HG02763 (cell line): ENCODE results near the gene UNC13B.
"Not testable (repeated sequence)": the region's sequence is repeated elsewhere in the genome, so short reads cannot be mapped to it uniquely, and the experiment has no call there.

Source experiments
- ATAC-seq: cut with Tn5 transposase; IDR thresholded peaks from one replicate; pipeline ENCODE4 v1.9.1; 2021; ENCODE audit warnings: mild to moderate bottlenecking, moderate library complexity; ENCODE audit not compliant: unreplicated experiment

Gene UNC13B

DNA sequence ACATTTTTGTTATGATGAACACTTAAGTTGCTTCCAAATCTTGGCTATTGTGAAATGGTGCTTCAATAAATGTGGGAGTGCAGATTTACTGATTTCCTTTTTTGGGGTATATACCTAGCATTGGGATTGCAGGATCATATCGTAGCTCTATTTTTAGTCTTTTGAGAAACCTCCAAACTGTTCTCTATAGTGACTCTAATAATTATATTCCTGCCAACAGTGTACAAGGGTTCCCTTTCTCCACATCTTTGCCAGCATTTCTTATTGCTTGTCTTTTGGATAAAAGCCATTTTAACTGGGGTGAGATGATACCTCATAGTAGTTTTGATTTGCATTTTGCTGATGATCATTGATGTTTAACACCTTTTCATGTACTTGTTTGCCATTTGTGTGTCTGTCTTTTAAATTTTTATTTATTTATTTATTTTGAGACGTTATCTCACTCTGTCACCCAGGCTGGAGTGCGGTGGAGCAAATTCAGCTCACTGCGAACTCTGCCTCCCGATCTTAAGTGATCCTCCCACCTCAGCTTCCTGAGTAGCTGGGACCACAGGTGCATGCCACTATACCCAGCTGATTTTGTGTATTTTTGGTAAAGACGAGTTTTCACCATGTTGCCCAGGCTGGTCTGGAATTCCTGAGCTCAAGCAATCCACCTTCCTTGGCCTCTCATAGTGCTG lies 59.0 kb downstream of the UNC13B start:
- ATAC-seq: no peak

DNA sequence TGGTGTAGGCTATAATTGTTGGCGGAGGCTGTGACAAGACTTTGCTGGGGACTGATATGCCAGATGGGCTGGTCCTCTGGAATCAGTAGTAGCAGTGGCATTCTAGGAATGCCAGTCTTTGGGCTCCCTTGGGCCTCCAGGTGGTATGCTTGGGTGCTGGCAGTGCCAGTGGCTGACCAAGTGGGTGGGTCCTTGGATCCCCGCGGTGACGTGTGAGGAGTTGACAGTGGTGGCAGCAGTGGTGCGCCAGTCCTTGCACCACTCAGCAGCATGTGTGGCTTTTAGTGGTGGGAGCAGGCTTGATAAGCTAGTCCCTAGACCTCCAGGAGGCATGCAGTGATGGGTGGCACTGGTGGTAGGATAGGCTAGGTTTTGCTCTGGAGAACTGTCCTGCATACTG lies 63.9 kb downstream of the UNC13B start:
- ATAC-seq: no peak

DNA sequence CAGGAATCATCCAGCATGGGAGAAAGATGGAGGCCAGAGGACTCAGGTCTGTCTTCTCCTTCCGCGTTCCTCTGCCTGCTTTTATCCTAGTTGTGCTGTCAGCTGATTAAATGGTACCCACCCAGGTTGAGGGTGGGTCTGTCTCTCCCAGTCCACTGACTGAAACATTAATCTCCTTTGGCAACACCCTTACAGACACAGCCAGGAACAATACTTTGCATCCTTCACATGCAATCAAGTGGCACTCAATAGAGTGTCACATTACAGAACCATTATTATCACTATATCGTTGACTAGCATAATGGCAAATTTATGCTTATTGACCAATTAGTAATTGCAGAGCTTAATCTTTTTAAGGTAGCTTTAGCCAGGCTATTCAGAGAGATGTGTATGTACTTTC lies 64.8 kb downstream of the UNC13B start:
- ATAC-seq: no peak

DNA sequence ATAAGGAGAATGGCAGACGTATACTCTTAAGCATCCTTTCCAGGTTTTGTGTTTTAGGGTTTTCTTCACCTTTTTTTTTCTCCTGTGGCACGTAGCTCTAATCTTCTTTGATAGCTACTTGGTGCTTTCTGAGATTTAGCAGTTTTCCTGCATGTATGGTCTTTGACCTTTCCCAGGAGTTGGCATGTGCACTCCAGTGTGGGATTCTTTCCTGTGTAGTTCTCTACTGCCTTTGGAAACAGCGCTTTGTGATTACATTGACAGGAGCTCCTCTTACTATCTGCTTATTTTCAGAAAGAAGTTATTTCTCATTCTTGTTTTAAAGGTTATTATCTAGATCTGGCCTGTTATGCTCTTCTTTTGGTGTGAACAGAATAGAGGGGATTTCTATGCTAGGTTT lies 65.5 kb downstream of the UNC13B start:
- ATAC-seq: no peak

DNA sequence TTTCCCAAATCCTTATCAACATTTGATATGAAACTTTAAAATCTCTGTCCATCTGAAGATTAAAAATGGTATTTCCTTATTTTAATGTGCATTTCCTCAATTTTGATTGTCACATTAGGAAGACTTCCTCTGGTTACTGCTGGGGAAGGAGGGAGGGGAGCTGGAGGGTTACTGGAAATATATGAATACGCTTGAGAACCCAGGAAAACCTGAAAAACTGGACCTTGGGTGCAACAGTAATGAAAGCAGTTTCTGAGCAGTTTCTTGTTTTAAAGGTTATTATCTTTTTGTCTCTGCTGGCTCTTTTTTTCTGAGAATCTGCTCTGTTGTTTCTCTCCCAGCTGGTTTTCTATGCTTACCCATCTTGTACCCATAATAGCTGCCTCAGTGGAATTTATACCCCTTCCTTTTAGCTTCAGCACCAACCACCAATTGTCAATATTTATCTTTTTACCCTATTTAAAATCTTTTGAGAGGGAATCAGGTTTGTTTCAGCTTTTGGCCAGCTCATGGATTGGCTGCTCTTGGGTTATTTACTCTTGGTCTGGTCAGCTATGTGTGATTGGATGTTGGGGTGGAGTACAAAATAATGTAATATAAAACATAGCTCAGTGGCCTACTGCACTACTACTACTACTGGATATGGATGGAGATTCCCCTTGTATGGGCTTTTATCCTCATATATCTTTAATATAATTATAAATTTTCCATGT lies 67.4 kb downstream of the UNC13B start:
- ATAC-seq: no peak

DNA sequence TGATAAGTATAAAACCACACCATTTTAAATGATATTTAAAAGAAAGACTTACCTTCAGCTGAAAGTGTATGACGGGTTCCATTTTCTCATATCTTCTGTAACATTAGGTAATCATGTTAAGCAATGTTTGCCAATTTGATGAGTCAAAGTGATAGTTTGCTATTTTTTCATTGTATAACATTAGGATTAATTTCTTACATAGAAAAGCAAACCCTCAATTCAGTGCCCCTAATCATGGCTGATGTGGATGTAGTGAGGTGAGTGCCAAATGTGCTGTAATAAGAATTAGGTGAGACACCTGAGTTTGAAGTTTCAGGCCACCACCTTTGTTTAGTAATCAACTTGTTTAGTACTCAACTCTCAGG lies 68.0 kb downstream of the UNC13B start:
- ATAC-seq: no peak

DNA sequence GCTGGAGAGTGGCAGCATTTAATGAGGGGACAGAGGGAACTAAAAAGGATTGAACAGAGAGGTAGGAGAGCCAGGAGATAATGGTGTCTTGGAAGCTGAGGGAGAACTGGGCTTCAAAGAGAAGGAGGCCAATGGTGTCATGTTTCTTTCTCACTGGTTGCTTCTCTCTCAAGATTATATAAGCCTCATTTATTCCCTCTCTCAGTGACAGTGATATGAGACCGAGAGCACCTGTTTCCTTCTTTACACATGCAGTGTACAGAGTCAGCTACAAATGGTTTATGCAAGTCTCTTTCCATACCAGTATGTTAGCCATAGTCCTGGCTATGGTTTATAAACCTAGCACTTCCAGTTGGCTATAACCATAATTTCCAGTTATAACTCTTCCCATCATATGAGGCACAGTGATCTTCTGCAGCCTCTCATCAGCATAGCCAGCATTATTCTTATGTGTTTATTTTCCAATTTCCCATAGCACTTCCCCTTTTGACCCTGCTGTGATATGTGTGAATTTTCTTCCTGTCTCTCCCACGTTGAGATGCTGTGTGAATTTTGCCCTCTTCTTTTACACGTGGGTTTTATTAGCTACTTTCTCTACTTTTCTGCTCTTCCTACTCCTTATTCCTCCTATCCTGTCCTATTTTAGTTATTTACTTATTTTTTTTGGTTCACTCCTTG lies 71.2 kb downstream of the UNC13B start:
- ATAC-seq: no peak

DNA sequence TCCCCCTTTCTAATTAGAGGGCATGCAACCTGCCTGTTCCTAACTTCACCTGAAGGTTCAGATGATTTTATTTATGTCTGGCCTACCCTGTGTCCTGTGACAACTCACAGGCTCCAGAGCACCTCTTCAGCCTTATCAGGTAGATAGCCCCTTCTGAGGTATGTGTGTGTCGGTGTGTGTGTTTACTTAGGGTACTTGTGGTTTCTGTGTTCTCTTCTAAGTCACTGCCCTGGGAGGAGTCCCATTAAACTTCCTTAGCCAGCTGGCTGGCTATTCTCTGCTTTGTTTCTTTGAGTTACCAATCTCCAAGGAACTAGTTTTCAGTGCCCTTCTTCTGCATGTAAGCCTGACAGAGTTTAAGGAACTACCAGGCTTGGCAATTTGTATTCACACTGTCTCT lies 74.9 kb downstream of the UNC13B start:
- no peak for ATAC-seq

DNA sequence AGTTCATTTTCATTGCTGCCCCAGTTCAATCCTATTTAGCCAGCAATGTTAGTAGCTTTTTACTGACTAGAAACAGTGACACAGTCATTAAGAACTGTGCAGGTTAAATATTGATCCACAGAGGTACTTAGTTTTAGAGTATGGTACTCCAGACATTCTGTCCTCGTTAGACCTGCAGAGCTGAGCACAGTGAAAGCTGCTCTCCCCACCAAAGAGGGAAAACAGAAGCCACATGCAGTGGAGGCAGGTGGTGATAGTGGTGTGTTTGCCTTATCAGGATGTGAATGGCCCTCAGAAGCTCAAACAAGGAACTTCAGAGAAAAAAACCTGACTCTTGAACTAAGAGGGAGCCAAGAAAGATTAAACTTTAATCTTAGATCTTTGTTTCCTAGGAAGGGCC lies 75.5 kb downstream of the UNC13B start:
- no peak for ATAC-seq

DNA sequence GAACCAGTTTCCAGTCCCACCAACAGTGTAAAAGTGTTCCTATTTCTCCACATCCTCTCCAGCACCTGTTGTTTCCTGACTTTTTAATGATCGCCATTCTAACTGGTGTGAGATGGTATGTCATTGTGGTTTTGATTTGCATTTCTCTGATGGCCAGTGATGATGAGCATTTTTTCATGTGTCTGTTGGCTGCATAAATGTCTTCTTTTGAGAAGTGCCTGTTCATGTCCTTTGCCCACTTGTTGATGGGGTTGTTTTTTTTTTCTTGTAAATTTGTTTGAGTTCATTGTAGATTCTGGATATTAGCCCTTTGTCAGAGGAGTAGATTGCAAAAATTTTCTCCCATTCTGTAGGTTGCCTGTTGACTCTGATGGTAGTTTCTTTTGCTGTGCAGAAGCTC lies 84.1 kb downstream of the UNC13B start:
- ATAC-seq: not testable (repeated sequence)

DNA sequence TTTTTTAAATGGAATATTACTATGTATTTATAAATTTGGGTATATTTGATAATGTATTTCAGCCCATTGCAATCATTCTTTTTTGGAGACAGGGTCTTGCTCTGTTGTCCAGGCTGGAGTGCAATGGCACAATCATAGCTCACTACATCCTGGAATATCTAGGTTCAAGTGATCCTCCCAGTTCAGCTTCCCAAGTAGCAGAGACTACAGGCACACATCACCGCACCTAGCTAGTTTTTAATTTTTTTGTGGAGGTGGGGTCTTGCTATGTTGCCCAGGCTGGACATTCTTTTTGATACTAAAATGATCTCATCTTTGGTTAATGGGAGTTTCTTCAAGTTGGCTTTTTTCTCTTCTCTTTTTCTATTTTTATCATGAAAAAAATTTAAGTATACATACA lies 91.3 kb downstream of the UNC13B start:
- no peak for ATAC-seq

DNA sequence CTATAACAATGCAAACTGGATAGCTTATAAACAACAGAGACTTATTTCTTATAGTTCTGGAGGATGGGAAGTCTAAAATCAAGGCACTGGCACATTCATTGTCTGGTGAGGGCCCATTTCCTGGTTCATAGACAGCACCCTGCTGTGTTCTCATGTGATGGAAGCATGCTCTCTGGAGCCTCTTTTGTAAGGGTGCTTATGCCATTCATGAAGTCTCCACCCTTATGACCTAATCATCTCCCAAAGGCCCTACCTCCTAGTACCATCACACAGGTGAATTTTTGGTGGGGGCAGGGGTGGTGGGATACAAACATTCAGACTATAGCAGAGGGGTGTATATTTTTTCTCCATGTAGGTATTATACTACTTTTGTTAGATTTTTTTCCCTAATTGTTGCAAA lies 92.4 kb downstream of the UNC13B start:
- no peak for ATAC-seq

DNA sequence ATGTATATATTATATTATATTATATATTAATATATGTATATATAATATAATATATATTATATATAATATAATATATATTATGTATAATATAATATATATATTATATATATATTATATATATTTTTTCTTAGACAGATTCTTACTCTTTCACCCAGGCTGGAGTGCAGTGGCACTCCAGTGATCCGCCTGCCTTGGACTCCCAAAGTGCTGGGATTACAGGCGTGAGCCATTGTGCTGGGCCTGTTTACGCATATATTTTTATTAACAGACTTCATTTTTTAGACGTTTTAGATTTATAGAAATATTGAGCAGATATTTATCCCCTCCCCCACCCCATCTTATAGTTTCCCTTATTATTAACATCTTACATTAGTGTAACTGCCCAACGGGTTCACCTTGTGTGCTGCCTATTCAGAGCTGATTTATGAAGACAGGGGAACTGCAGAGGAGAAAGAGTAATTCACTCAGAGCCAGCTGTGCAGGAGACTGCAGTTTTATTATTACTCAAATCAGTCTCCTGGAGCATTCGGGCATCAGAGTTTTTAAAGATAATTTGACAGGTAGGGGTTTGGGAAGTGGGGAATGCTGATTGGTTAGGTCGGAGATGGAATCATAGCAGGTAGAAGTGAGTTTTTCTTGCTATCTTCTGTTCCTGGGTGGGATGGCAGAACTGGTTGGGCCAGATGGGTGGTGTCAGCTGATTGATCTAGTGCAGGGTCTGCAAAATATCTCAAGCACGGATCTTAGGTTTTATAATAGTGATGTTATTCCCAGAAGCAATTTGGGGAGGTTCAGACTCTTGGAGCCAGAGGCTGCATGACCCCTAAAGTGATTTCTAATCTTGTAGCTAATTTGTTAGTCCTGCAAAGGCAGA lies 93.4 kb downstream of the UNC13B start:
- no peak for ATAC-seq

DNA sequence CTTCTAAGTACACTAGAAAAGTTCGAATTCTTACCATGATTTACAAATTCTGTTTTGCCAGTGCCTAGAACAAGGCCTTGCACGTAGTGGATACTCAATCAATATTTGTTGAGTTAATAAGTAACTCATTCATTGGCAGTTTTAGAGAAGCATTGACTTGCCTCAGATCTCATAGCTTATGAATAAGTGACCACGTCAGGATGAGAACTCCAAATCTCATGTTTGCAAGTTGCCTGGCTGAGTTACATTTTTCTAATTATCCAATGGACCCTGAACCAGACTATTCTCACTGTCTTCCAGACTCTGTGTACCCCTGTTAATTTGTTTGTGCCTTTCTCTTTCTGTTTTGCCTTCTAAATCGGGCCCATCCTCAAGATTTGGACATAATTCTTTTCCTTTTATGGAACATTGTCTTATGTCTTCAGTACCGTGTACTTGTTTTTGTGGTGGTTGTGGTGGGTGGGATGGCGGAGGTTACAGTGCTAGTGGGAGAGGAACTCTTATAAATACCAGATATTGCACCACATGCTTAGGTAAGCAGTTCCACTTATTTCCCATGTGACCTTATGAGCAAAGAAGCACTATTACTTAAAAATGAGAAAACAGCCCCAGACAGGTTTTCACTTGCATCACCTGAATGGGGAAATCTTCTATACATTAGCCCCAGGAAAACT lies 96.3 kb downstream of the UNC13B start:
- no peak for ATAC-seq

DNA sequence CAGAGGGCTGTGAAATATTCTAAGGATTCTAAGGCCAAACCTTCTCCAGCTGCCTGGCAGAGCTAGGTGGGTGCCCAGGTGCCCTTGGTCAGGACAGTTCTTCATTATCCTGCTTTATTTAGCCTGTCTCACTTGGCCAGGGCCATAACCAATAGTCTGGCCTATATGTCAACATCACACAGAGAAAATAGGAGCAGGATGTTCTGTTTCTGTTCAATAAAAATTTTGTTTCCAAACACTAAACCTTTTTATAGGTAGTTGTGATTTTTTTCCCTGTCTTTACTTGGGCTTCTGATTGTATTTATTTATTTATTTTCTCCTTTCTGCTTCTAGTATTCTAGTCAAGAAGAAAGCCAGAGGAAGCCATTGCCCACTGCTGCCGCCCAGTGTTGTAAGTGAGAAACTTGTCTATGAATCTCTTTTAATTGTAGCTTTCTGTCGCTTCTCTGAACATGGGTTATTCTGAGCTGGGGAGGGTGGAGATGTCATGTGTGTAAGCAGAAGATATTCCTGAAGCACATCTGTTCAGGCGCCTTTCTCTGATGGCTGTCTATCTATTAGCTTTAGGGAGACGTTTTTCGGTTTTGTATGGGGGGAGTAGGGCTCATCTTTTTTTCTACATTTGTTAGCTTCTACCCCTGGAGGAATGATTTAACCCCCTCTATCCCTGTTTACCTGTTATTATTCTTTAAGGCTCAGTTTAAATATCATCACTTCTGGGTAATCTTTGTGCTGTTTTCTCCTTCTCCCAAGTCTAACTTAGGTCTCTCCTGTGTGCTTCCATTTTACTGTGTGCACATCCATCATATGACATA lies 97.1 kb downstream of the UNC13B start:
- ATAC-seq: no peak

DNA sequence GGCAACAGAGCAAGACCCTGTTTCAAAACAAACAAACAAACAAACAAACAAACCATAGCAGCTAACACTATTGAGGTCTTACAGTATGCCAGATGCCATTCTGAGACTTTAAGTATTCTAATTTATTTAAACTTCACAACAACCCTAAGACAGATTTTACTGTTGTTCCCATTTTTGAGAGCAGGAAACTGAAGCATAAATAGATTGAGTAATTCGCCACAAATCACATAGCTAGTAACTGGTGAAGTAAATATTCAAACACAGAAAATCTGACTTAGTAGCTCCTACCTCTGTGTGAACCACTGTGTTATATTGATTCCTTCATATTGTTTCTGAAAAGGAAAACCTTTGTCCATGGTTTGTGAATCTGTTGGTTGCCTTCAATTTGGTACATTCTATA lies 98.4 kb downstream of the UNC13B start:
- no peak for ATAC-seq

DNA sequence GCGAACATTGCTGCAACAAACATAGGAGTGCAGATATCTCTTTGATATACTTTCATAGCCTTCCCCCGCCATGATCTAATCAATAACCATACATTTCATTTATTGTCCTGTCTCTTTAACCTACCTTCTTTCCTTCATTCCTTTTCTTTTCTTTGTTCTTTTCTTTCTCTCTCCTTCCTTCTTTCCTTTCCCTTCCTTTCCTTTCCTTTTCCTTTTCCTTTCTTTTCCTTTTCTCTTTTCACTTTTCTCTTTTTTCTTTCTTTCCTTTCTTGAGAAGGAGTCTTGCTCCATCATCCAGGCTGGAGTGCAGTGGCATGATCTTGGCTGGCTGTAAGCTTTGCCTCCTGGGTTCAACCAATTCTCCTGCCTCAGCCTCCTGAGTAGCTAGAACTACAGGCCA lies 100.3 kb downstream of the UNC13B start:
- no peak for ATAC-seq

DNA sequence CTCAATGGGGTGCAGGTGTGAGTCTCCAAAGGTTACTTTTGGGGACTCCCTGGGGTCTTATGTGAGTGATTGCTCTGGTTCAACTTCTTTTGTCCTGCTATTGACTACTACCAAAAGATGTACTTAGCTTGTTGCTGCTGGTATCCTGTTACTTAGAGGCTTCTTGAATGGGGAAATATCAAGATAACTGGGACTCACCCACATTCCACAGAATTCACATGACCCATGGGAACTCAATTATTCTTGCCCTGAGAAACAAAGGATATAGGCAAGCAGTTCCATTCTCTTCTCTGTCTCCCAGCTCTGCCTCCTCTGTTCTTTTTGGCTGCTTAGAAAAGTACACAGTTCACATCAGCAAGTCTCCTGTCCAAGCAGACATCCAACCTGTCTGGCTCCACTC lies 105.9 kb downstream of the UNC13B start:
- no peak for ATAC-seq

DNA sequence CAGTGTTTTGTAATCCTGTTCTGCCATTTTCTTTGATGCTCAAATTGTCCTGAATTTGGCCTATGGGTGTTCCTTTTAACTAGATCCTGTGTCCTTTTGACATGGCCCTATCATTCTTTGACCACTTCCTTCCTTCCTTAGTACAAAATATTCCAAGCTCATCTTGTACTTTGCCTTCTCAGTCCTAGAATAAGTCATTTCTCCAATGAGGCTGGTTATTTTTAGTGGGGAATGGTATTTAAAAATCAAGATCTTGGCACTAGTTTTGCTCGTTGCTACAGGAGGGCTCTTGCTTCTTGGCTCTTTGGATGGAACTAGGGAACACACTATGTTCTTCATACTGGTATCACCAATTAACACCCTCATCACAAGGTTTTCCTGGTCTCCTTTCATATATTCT lies 108.1 kb downstream of the UNC13B start:
- no peak for ATAC-seq

DNA sequence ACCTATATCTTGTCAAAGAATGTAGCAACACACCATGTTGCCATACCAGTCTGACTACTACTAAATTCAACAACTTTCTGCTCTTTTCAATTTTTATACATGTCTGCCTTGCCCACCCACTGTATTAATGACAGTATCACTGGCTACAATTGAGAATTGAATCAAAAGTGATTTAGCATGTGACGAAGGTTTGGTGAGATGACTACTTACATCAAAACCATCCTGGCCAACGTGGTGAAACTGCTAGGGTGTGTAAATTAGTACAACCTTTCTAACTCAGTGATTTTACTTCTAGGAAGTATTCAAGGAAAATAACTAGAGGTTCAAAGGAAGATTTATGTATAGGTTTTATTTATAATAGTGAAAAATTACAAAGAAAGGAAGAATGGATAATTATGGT lies 109.8 kb downstream of the UNC13B start:
- no peak for ATAC-seq
